ENCODE measurements around the gene BCAS4.

GRCh38 chr20:50820515-50821256 lies 25.8 kb downstream of the BCAS4 start:
- TF ChIP-seq CTCF (IDR thresholded peaks at IDR 0.05) (no peak), POLR2A (IDR thresholded peaks at IDR 0.05) (no peak)

Data from right lobe of liver (tissue), 4 donors.